ENCODE measurements around the gene INHBC.
A peak's percentile ranks its signal among the peaks of the same experiment; 100 is the strongest.

Gene INHBC

GRCh38 chr12:57460841-57461275 lies 26.3 kb downstream of the INHBC start:
- TF ChIP-seq CTCF (IDR thresholded peaks at IDR 0.05; ENCODE audit: low read depth, low read length) = no peak
- H3K4me3 ChIP-seq (ENCODE audit: low read depth, low read length) = peak overlapping the region; percentile 55

- peak overlapping the region; percentile 55 for H3K4me3 ChIP-seq (ENCODE audit: low read depth, low read length)
- no peak for TF ChIP-seq CTCF (IDR thresholded peaks at IDR 0.05; ENCODE audit: low read depth, low read length)
Observed at GRCh38 chr12:57461276-57461916, 26.8 kb downstream of the INHBC start.

- peak overlapping the region; percentile 55 for H3K4me3 ChIP-seq (ENCODE audit: low read depth, low read length)
- no peak for TF ChIP-seq CTCF (IDR thresholded peaks at IDR 0.05; ENCODE audit: low read depth, low read length)
Observed at GRCh38 chr12:57461917-57462250, 27.3 kb downstream of the INHBC start.

- peak; percentile 91 for TF ChIP-seq CTCF (IDR thresholded peaks at IDR 0.05; ENCODE audit: low read depth, low read length)
- peak overlapping the region; percentile 55 for H3K4me3 ChIP-seq (ENCODE audit: low read depth, low read length)
Observed at GRCh38 chr12:57462251-57462911, 27.8 kb downstream of the INHBC start.

- no peak overlapping the region for H3K4me3 ChIP-seq (ENCODE audit: low read depth, low read length)
- TF ChIP-seq CTCF (IDR thresholded peaks at IDR 0.05; ENCODE audit: low read depth, low read length) = no peak
Observed at GRCh38 chr12:57462912-57463253, 28.3 kb downstream of the INHBC start.

- TF ChIP-seq CTCF (IDR thresholded peaks at IDR 0.05; ENCODE audit: low read depth, low read length) = no peak
- H3K4me3 ChIP-seq (ENCODE audit: low read depth, low read length) = no peak overlapping the region
Observed at GRCh38 chr12:57464569-57464968, 30.0 kb downstream of the INHBC start.

GRCh38 chr12:57465030-57465746 lies 30.6 kb downstream of the INHBC start:
- no peak overlapping the region for H3K4me3 ChIP-seq (ENCODE audit: low read depth, low read length)
- no peak for TF ChIP-seq CTCF (IDR thresholded peaks at IDR 0.05; ENCODE audit: low read depth, low read length)
